HG02970 (cell line): ENCODE results near the gene NUB1.

Source experiments
- ATAC-seq: cut with Tn5 transposase; IDR thresholded peaks from one replicate; pipeline ENCODE4 v1.9.1; 2021; ENCODE audit warnings: mild to moderate bottlenecking, moderate library complexity, moderate number of reproducible peaks; ENCODE audit not compliant: unreplicated experiment, low FRiP score

Gene NUB1

GRCh38 chr7:151386301-151387160 lies 44.9 kb downstream of the NUB1 start:
- no peak for ATAC-seq

DNA sequence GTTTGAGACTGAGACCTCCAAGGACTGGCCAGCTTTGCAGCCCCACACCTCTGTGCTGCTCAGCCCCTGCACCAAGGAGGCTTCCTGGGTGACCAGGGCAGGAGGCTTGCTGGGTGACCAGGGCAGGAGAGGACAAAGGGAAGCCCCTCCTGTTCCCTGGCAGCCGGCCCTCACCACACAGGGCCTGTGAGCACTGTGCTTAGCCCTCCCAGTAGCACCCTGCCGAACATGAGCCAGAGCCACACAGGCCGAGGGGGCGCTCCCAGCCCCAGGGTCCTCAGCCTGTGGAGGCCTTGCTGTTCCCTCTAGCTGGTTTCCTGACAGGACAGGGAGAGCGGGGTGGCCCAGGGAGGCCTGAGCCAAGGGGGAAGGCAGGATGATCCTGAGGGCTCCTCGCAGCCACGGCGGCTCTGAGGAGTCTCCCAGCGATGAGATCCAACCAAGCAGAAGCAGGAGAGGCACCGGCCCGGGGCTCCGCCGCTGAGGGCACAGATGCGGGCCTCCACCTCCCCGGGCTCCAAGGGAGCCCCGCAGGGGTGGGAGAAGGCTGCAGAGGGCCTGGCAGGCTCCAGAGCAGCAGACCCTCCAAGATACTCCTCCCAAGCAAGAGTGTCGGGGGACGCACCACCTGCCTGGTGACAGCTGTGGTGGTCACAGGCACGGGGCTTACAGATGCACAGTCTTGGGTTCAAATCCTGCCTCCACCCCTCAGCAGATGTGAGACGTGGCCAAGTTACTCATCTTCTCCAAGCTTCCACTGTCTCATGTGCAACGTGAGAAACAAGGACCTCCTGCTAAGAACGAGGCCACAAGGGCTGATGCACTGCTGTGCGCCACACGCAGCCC lies 45.8 kb downstream of the NUB1 start:
- no peak for ATAC-seq

DNA sequence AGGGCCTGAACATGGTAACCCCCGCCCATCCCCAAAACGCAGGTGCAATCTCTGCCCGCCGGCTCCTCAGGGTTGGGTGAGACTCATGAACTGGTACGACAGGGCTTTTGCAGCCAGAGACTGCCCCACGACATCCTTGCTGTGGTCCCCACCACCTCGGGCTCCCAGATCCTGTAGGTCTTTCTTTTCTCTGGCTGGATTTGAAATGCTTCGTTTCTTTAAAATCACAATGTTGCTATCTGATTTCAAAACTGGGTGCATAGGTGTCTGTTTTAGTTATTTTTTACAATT lies 46.3 kb downstream of the NUB1 start:
- ATAC-seq, result no peak

DNA sequence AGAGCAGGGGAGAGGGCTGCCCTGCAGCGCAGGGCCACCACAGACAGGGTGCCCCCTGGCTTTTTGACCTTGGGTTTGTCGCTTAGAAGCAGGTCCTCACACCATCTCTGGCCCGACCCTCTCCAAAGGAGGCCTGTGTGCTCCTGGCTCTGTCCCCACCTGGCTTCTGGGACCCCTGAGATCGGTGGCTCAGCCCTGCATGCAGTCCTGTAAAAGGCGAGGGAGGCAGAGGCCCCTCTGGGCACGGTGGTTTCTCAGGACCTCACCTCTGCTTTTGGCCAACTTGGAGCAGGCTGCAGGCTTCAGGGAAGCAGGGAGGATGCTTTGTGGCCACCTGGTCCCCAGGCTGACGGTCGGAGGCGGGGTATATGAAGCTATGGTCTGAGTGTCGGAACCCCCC lies 46.8 kb downstream of the NUB1 start:
- ATAC-seq, result no peak

GRCh38 chr7:151389096-151389767 lies 47.6 kb downstream of the NUB1 start:
- ATAC-seq, result no peak

DNA sequence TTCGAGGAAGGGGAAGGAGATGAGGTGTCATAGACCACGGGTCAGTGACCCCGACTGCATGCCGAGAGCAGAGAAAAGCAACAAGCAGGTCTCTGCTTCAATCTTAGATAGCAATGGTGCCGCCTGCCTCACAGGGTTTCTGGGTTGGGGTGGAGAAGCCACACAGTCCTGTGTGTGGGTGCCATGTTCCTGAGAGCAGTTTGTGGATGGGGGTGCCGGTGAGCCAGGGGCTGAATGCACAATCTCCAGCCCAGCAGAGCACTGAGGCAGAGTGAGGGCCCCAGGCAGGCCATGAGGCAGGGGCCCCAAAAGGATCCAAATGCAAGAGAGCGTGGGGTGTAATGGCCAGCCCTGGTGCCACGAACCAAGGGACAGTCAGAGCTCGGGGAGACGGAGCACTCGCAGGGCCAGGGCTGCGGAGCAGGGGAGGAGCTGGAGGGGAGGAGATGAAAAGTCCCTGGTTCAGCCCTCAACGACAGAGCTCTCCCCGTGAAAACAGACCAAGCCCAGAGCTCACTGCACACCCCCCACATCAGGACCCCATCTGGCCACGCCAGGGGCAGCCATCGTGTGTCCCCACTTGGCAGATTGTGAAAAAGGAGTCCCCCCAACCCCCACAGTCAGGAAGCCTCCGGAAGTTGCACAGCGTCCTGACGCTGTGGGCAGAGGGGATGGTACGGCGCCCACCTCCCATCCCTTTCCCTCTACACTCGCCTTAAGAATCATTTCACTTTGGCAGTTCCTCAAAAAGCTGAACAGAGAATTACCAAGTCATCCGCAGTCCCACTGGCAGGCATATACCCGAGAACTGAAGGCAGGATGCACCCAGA lies 48.4 kb downstream of the NUB1 start:
- no peak for ATAC-seq

GRCh38 chr7:151390598-151391357 lies 49.2 kb downstream of the NUB1 start:
- ATAC-seq, result no peak

DNA sequence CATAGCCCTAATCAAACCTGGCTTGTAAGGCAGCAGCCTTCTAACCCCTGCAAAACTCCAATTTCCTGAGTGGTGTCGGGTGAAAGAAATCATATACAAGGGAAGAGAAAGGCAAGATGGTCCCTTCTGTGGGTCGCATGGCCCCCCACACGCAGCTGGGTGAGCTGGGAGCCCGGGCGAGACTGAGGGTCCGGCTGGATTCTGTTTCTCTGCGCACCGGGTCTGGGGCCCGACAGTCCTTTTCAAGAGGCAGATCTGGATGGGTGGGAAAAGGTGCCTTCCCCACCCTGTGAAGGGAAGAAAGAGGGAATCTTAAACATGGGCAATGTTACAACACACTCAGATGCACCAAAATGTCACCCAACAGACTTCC lies 49.7 kb downstream of the NUB1 start:
- no peak for ATAC-seq

- ATAC-seq, result no peak
Observed at GRCh38 chr7:151392002-151392401, 50.4 kb downstream of the NUB1 start.

GRCh38 chr7:151392426-151392825 lies 50.8 kb downstream of the NUB1 start:
- ATAC-seq, result no peak

DNA sequence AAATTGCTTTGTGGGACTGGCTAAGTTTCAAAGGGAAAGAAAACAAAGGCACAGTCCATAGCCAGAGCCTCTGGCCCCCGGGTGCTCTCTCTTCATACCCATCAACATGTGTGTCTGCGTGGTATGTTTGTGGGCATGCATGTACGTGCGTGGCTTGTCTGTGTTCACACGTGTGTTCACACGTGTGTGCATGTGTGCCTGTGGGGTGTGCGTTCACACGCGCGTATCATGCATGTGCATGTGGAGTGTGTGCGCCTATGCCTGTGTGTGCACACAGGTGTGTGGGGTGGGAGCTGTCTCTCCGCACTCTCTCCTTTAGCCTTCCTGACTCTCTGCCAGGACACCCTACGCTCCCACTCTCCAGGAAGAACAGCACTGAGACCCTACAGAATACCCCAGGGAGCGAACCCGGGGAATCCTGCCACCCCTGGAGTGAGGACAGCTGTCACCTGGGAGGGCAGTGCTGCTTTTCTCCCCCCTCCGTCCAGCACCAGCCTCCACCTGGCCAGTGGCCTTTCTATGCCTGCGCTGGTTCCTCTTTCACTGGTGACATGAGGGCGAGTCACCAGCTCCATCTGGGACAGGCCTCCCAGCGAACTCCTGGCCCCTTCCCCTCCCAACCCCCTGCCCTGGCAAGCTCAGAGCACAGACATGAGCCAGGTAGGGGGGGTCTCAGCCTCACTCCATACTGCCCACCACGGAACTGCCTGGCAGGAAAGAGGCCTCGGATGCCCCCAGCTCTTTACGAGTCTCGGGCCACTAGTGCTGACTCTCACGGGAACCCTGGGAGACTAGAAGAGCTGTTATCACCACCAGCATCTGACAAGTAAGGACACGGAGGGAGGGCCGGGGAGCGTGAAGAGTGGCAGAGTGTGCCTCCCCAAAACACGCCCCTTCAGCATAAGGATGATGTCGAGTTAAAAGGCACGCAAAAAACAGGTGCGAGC lies 51.7 kb downstream of the NUB1 start:
- ATAC-seq, result no peak

- no peak for ATAC-seq
Observed at GRCh38 chr7:151394076-151395035, 52.7 kb downstream of the NUB1 start.

DNA sequence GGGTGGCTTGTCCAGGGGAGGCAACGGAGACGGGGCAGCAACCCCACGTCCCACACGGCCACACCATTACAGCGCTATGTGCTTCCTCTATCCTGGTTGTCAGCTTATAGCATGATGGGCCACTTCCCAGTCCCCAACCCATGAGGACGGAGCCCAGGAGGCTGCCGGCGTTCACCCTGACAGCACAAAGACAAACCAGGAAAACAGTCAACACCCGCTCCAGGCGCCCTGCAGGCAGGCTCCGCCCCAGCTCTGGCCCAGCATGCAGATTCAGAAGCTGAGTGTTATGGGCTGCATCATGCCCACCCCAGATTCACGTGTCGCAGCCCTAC lies 53.4 kb downstream of the NUB1 start:
- ATAC-seq, result no peak

GRCh38 chr7:151396328-151396970 lies 54.8 kb downstream of the NUB1 start:
- ATAC-seq, result no peak

GRCh38 chr7:151397026-151397425 lies 55.4 kb downstream of the NUB1 start:
- no peak for ATAC-seq

GRCh38 chr7:151398446-151399304 lies 57.1 kb downstream of the NUB1 start:
- ATAC-seq, result no peak

DNA sequence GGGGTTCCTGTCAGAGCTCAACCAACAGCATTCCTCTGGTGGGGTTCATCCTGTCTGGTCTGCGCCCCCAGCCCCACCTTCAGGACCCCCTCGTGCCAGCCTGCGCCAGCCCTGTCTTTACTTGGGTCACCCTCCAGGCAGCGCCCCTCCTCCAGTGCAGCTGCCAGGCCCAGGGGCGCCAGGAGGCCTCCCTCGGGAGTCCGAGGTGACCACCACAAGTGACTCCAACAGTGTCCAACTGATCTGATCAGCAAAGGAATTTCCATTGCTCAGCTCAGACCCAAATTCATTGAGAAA lies 57.6 kb downstream of the NUB1 start:
- no peak for ATAC-seq
